Stimulated activated CD8-positive, alpha-beta memory T cell treated with anti-CD3 and anti-CD28 coated beads, Interleukin-12 subunit alpha, Interleukin-12 subunit beta, amount 100 ng/mL, for 1 hour (primary cell): Measurements from ENCODE around the gene FADS2.

Experiments used
- DNase-seq: peaks from one replicate; pipeline ENCODE4 v3.0.0-alpha.2; 2020; ENCODE audit warnings: low read depth

The FADS2 gene

GRCh38 chr11:61847914-61848581 lies 19.9 kb downstream of the FADS2 start:
- no peak for DNase-seq

GRCh38 chr11:61848631-61849030 lies 20.5 kb downstream of the FADS2 start:
- DNase-seq = no peak

GRCh38 chr11:61850687-61851086 lies 22.6 kb downstream of the FADS2 start:
- DNase-seq = no peak

GRCh38 chr11:61851113-61851899 lies 23.2 kb downstream of the FADS2 start:
- no peak for DNase-seq

- DNase-seq = no peak
Measured at GRCh38 chr11:61851900-61852295, 23.8 kb downstream of the FADS2 start.

GRCh38 chr11:61853698-61854169 lies 25.6 kb downstream of the FADS2 start:
- DNase-seq = no peak

- no peak for DNase-seq
Measured at GRCh38 chr11:61854206-61854895, 26.3 kb downstream of the FADS2 start.

GRCh38 chr11:61854966-61855714 lies 27.0 kb downstream of the FADS2 start:
- no peak for DNase-seq

GRCh38 chr11:61855939-61856680 lies 28.0 kb downstream of the FADS2 start:
- no peak for DNase-seq

- DNase-seq = no peak
Measured at GRCh38 chr11:61860054-61860903, 32.2 kb downstream of the FADS2 start.

GRCh38 chr11:61861634-61862033 lies 33.5 kb downstream of the FADS2 start:
- DNase-seq = no peak

- no peak for DNase-seq
Measured at GRCh38 chr11:61862714-61863547, 34.8 kb downstream of the FADS2 start.

GRCh38 chr11:61863548-61864081 lies 35.5 kb downstream of the FADS2 start:
- no peak for DNase-seq

GRCh38 chr11:61864814-61865775 lies 37.0 kb downstream of the FADS2 start:
- DNase-seq = no peak

GRCh38 chr11:61866231-61866957 lies 38.3 kb downstream of the FADS2 start:
- no peak for DNase-seq

GRCh38 chr11:61866958-61867343 lies 38.9 kb downstream of the FADS2 start:
- no peak for DNase-seq
